Naive thymus-derived CD8-positive, alpha-beta T cell (primary cell): ENCODE data around the gene MVP. TPM values are rescaled to one million over a fixed set of nuclear protein-coding genes. Genes with fewer than 3 reads are reported as not detected.
"Not testable (repeated sequence)": the region's sequence is repeated elsewhere in the genome, so short reads cannot be mapped to it uniquely, and the experiment has no call there.

ENCODE experiments used
- ATAC-seq, 2 donors: fragments of 150-1000 bp; cut with Tn5 transposase in 1 of 2; sonication (Bioruptor Pico), chemical (Tn5 transposase) in 1 of 2; 1 replicate in 1 of 2; 2 replicates in 1 of 2; pipeline ENCODE4 v1.10.0; 2021; ENCODE audit warnings: mild to moderate bottlenecking in 2 of 2, moderate library complexity in 2 of 2
- POLR2A ChIA-PET: fragments of 350-600 bp; sonication (Branson Sonifier 250); formaldehyde crosslinking; loops from one replicate; lab custom pipeline; 2021; ENCODE audit warnings: antibody characterized with exemption; lab: Charles Lee
- DNase-seq, 10 donors: peaks; one replicate each; pipeline versions ENCODE4 v3.0.0 to v3.0.0-alpha.2; 2020 to 2022
- H3K27ac Mint-ChIP-seq, 10 donors: one replicate each; pipeline ENCODE4 v1.8.0; 2020 to 2022; ENCODE audit warnings: mild to moderate bottlenecking in 10 of 10, mixed read lengths in 10 of 10, moderate library complexity in 4 of 10, inconsistent platforms in 1 of 10
- H3K27me3 Mint-ChIP-seq, 5 donors: one replicate each; pipeline ENCODE4 v1.8.0; 2021 to 2022; ENCODE audit warnings: mixed read lengths in 5 of 5
- H3K36me3 Mint-ChIP-seq, 3 donors: one replicate each; pipeline ENCODE4 v1.8.0; 2020 to 2022; ENCODE audit warnings: mixed read lengths in 3 of 3, mild to moderate bottlenecking in 2 of 3, inconsistent platforms in 1 of 3
- H3K4me1 Mint-ChIP-seq, 4 donors: one replicate each; pipeline ENCODE4 v1.8.0; 2021 to 2022; ENCODE audit warnings: mixed read lengths in 4 of 4
- H3K4me3 Mint-ChIP-seq, 10 donors: one replicate each; pipeline ENCODE4 v1.8.0; 2020 to 2022; ENCODE audit warnings: mild to moderate bottlenecking in 10 of 10, mixed read lengths in 10 of 10, moderate library complexity in 6 of 10, inconsistent platforms in 1 of 10
- H3K9me3 Mint-ChIP-seq, 9 donors: one replicate each; pipeline ENCODE4 v1.8.0; 2020 to 2022; ENCODE audit warnings: mixed read lengths in 9 of 9, mild to moderate bottlenecking in 3 of 9, inconsistent platforms in 1 of 9, moderate library complexity in 1 of 9
- polyA plus RNA-seq, 3 donors: library from polyadenylated mRNA; unstranded; fragments of 300-500 nt; fragmentation: Illumina TruSeq; gene quantifications; one replicate each; pipeline ENCODE4 v1.2.3, GENCODE V29; 2021
- total RNA-seq, 8 experiments: library from RNA in 2 of 8; stranded (reverse) in 2 of 8; gene quantifications; one replicate each; pipeline ENCODE4 v1.2.3 and lab custom pipeline; 2021 to 2026

Gene MVP
- total and polyA plus RNA-seq, 5 experiments from 2014 or later, result 120 to 160 (median 132) TPM

- POLR2A ChIA-PET, result no interaction called here
- peaks cover 4 to 28% (median 22%) of the 10 kb centered on the region in 5 donors for H3K27me3 Mint-ChIP-seq
Measured at GRCh38 chr16:29883987-29884386, 63.7 kb downstream of the MVP start.

GRCh38 chr16:29889372-29889771, 69.1 kb downstream of the MVP start:
- H3K4me3 Mint-ChIP-seq, H3K36me3 Mint-ChIP-seq, DNase-seq, ATAC-seq, H3K27ac Mint-ChIP-seq, H3K9me3 Mint-ChIP-seq, H3K4me1 Mint-ChIP-seq, H3K27me3 Mint-ChIP-seq: not testable (repeated sequence)
- POLR2A ChIA-PET, result interaction anchor here (0.9 kb wide), 1 partner anchor 81 kb away, joined by 3 read pairs; no protein-coding TSS in a partner anchor

More at GRCh38 chr16:29883987-29884386, 63.7 kb downstream of the MVP start:
- Mint-ChIP-seq H3K4me1 (no peaks in the 10 kb centered on the region), H3K9me3 (no peaks in the 10 kb centered on the region), H3K4me3 (no peak overlapping the region), H3K27ac (no peak overlapping the region), H3K36me3 (no peaks in the 10 kb centered on the region)
- no peak for ATAC-seq
- DNase-seq, result no peak

- DNase-seq (no peak), ATAC-seq (no peak)
- H3K36me3 Mint-ChIP-seq, result no peaks in the 10 kb centered on the region
- POLR2A ChIA-PET, result no interaction called here
- H3K4me1 Mint-ChIP-seq, result peaks cover 0 to 2% (median 0%) of the 10 kb centered on the region in 4 donors
- H3K27me3 Mint-ChIP-seq, result peaks cover 4 to 23% (median 10%) of the 10 kb centered on the region in 5 donors
- no peak overlapping the region for H3K4me3 Mint-ChIP-seq
- H3K9me3 Mint-ChIP-seq, result no peaks in the 10 kb centered on the region
- no peak overlapping the region for H3K27ac Mint-ChIP-seq
Measured at GRCh38 chr16:29891525-29892457, 71.5 kb downstream of the MVP start.

GRCh38 chr16:29892458-29892813, 72.2 kb downstream of the MVP start:
- DNase-seq (no peak), ATAC-seq (no peak)
- H3K4me1 Mint-ChIP-seq, result peaks cover 0 to 4% (median 2%) of the 10 kb centered on the region in 4 donors
- peaks cover 0 to 4% (median 0%) of the 10 kb centered on the region in 3 donors for H3K36me3 Mint-ChIP-seq
- peaks cover 8 to 30% (median 13%) of the 10 kb centered on the region in 5 donors for H3K27me3 Mint-ChIP-seq
- no peak overlapping the region for H3K4me3 Mint-ChIP-seq
- POLR2A ChIA-PET, result no interaction called here
- H3K27ac Mint-ChIP-seq, result no peak overlapping the region
- H3K9me3 Mint-ChIP-seq, result peaks cover 0 to 1% (median 0%) of the 10 kb centered on the region in 9 donors

- Mint-ChIP-seq H3K27ac (no peak overlapping the region), H3K4me1 (peaks cover 2 to 11% (median 4%) of the 10 kb centered on the region in 4 donors), H3K27me3 (peaks cover 16 to 41% (median 21%) of the 10 kb centered on the region in 5 donors), H3K4me3 (no peak overlapping the region), H3K36me3 (peaks cover 0 to 6% (median 0%) of the 10 kb centered on the region in 3 donors), H3K9me3 (peaks cover 0 to 1% (median 0%) of the 10 kb centered on the region in 9 donors)
- no peak for ATAC-seq
- POLR2A ChIA-PET, result no interaction called here
- DNase-seq, result no peak
Measured at GRCh38 chr16:29893553-29893952, 73.3 kb downstream of the MVP start.

DNA sequence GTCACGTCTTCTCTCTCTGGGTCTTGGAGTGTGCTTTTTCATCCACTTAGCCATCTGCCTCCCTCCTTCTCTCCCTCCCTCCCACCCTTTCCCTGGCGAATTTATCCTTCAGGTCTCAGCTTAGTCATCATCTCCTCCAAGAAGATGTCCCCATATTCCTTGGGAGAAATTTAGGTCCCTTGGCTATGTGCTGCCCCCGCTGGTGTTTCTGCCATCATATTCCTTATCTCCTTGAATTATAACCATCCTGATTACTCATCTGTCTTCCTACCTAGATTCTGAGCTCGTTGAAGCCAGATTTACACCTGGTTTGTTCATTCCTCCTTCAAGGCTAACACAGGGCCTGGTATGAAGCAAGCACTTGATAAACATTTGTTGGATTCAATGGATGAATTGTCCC, 74.1 kb downstream of the MVP start:
- H3K4me1 Mint-ChIP-seq, result peaks cover 2 to 15% (median 4%) of the 10 kb centered on the region in 4 donors
- POLR2A ChIA-PET, result no interaction called here
- ATAC-seq (no peak), DNase-seq (no peak)
- peaks cover 0 to 6% (median 0%) of the 10 kb centered on the region in 3 donors for H3K36me3 Mint-ChIP-seq
- peak overlapping the region in 1 of 10 donors; percentile 36 for H3K27ac Mint-ChIP-seq
- peaks cover 0 to 1% (median 0%) of the 10 kb centered on the region in 9 donors for H3K9me3 Mint-ChIP-seq
- H3K4me3 Mint-ChIP-seq, result no peak overlapping the region
- peaks cover 19 to 47% (median 20%) of the 10 kb centered on the region in 5 donors for H3K27me3 Mint-ChIP-seq

GRCh38 chr16:29896841-29897240, 76.6 kb downstream of the MVP start:
- Mint-ChIP-seq H3K27me3 (peaks cover 19 to 47% (median 20%) of the 10 kb centered on the region in 5 donors), H3K36me3 (peaks cover 0 to 6% (median 0%) of the 10 kb centered on the region in 3 donors), H3K9me3 (peaks cover 0 to 1% (median 0%) of the 10 kb centered on the region in 9 donors), H3K4me3 (peak overlapping the region in 1 of 10 donors; percentile 19), H3K4me1 (peaks cover 6 to 25% (median 9%) of the 10 kb centered on the region in 4 donors), H3K27ac (no peak overlapping the region)
- POLR2A ChIA-PET, result no interaction called here
- no peak for DNase-seq
- ATAC-seq, result no peak

GRCh38 chr16:29897333-29897732, 77.1 kb downstream of the MVP start:
- peaks cover 6 to 25% (median 9%) of the 10 kb centered on the region in 4 donors for H3K4me1 Mint-ChIP-seq
- POLR2A ChIA-PET, result no interaction called here
- ATAC-seq (no peak), DNase-seq (no peak)
- H3K4me3 Mint-ChIP-seq, result no peak overlapping the region
- peaks cover 19 to 47% (median 21%) of the 10 kb centered on the region in 5 donors for H3K27me3 Mint-ChIP-seq
- H3K36me3 Mint-ChIP-seq, result peaks cover 0 to 6% (median 0%) of the 10 kb centered on the region in 3 donors
- peak overlapping the region in 1 of 10 donors; percentile 65 for H3K27ac Mint-ChIP-seq
- peaks cover 0 to 1% (median 0%) of the 10 kb centered on the region in 9 donors for H3K9me3 Mint-ChIP-seq

Other genes with a start within 250 kb of the MVP start
- gene SPN, start 157.2 kb upstream of the MVP start, total RNA-seq, result 10 to 100 TPM; 91.8 to 98.4 TPM
- gene SPN, start 157.2 kb upstream of the MVP start, polyA plus RNA-seq, result 100 to 1,000 TPM in 2 of 3 donors, 10 to 100 TPM in 1; 92.9 to 124 (median 100) TPM
- under 1 TPM; 0.49 to 0.55 TPM for gene QPRT, start 141.3 kb upstream of the MVP start, total RNA-seq
- gene QPRT, start 141.3 kb upstream of the MVP start, polyA plus RNA-seq, result under 1 TPM; 0.15 to 0.53 (median 0.48) TPM
- gene C16orf54, start 74.5 kb upstream of the MVP start, total RNA-seq, result 100 to 1,000 TPM; 108 to 110 TPM
- gene C16orf54, start 74.5 kb upstream of the MVP start, polyA plus RNA-seq, result 10 to 100 TPM; 20.7 to 32.7 (median 29.2) TPM
- not detected for gene ZG16, start 42.2 kb upstream of the MVP start, total RNA-seq
- not detected for gene ZG16, start 42.2 kb upstream of the MVP start, polyA plus RNA-seq
- gene KIF22, start 29.7 kb upstream of the MVP start, total RNA-seq, result 10 to 100 TPM; 79.6 to 84.6 TPM
- gene KIF22, start 29.7 kb upstream of the MVP start, polyA plus RNA-seq, result 10 to 100 TPM; 36.9 to 45.4 (median 39.6) TPM
- 100 to 1,000 TPM; 278 to 282 TPM for gene MAZ, start 13.9 kb upstream of the MVP start, total RNA-seq
- 10 to 100 TPM; 50.3 to 74.6 (median 58.8) TPM for gene MAZ, start 13.9 kb upstream of the MVP start, polyA plus RNA-seq
- 1 to 10 TPM; 1.5 to 1.6 TPM for gene PRRT2, start 8.3 kb upstream of the MVP start, total RNA-seq
- under 1 TPM in 2 of 3 donors, not detected in 1; 0.14 to 0.21 TPM for gene PRRT2, start 8.3 kb upstream of the MVP start, polyA plus RNA-seq
- 10 to 100 TPM; 31.3 to 35.9 TPM for gene PAGR1, start 4.3 kb upstream of the MVP start, total RNA-seq
- 10 to 100 TPM; 51.4 to 57.5 (median 55.5) TPM for gene PAGR1, start 4.3 kb upstream of the MVP start, polyA plus RNA-seq
- 10 to 100 TPM; 73.7 to 74.5 TPM for gene CDIPT, start 42.8 kb downstream of the MVP start, total RNA-seq
- 10 to 100 TPM; 79.6 to 95.7 (median 91.3) TPM for gene CDIPT, start 42.8 kb downstream of the MVP start, polyA plus RNA-seq
- under 1 TPM in 1 of 2 experiments, not detected in 1; 0.21 TPM for gene SEZ6L2, start 79.1 kb downstream of the MVP start, total RNA-seq
- gene SEZ6L2, start 79.1 kb downstream of the MVP start, polyA plus RNA-seq, result not detected
- not detected for gene ASPHD1, start 80.0 kb downstream of the MVP start, total RNA-seq
- gene ASPHD1, start 80.0 kb downstream of the MVP start, polyA plus RNA-seq, result not detected
- gene KCTD13, start 105.8 kb downstream of the MVP start, total RNA-seq, result 10 to 100 TPM; 65.4 to 75.9 TPM
- 1 to 10 TPM; 5.4 to 10.0 (median 8.4) TPM for gene KCTD13, start 105.8 kb downstream of the MVP start, polyA plus RNA-seq
- gene TMEM219, start 141.6 kb downstream of the MVP start, total RNA-seq, result 10 to 100 TPM; 63.1 to 74.0 TPM
- gene TMEM219, start 141.6 kb downstream of the MVP start, polyA plus RNA-seq, result 100 to 1,000 TPM; 157 to 179 (median 174) TPM
- 10 to 100 TPM; 40.8 to 42.6 TPM for gene TAOK2, start 153.4 kb downstream of the MVP start, total RNA-seq
- gene TAOK2, start 153.4 kb downstream of the MVP start, polyA plus RNA-seq, result 1 to 10 TPM; 2.6 to 6.6 (median 2.8) TPM
- 10 to 100 TPM; 15.3 to 16.6 TPM for gene HIRIP3, start 175.2 kb downstream of the MVP start, total RNA-seq
- gene HIRIP3, start 175.2 kb downstream of the MVP start, polyA plus RNA-seq, result 10 to 100 TPM; 10.6 to 30.1 (median 18.7) TPM
- gene INO80E, start 175.8 kb downstream of the MVP start, total RNA-seq, result 100 to 1,000 TPM; 107 to 115 TPM
- gene INO80E, start 175.8 kb downstream of the MVP start, polyA plus RNA-seq, result 1 to 10 TPM; 6.5 to 8.9 (median 7.6) TPM
- not detected for gene DOC2A, start 190.6 kb downstream of the MVP start, total RNA-seq
- gene DOC2A, start 190.6 kb downstream of the MVP start, polyA plus RNA-seq, result not detected
- gene C16orf92, start 202.7 kb downstream of the MVP start, total RNA-seq, result not detected
- gene C16orf92, start 202.7 kb downstream of the MVP start, polyA plus RNA-seq, result not detected
- not detected for gene TLCD3B, start 210.8 kb downstream of the MVP start, total RNA-seq
- not detected for gene TLCD3B, start 210.8 kb downstream of the MVP start, polyA plus RNA-seq
- 100 to 1,000 TPM; 580 to 594 TPM for gene ALDOA, start 245.3 kb downstream of the MVP start, total RNA-seq
- 1,000 to 10,000 TPM in 1 of 3 donors, 100 to 1,000 TPM in 2; 798 to 1,176 (median 994) TPM for gene ALDOA, start 245.3 kb downstream of the MVP start, polyA plus RNA-seq